ENCODE measurements around the gene RGS6.

Gene RGS6

DNA sequence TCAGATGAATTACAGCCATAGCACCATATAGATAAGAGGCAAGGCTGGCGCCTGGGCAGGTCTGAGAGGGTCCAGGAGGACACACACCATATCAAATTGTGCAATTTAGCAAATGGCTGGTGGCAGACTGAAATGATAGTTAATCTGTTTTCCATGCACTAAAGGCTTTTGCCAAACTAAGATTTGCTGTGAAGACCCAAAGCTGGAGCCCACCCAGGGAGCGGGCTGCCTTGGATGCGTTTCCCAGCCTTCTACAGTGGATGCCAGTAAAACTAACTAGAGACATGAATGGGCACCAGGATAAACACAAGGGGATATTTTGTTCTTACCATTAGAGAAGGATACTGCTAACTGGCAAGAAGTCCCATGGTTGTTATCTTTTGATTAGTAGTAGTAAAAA is 486.6 kb downstream of the RGS6 start:
- DNase-seq, result no peak

DNA sequence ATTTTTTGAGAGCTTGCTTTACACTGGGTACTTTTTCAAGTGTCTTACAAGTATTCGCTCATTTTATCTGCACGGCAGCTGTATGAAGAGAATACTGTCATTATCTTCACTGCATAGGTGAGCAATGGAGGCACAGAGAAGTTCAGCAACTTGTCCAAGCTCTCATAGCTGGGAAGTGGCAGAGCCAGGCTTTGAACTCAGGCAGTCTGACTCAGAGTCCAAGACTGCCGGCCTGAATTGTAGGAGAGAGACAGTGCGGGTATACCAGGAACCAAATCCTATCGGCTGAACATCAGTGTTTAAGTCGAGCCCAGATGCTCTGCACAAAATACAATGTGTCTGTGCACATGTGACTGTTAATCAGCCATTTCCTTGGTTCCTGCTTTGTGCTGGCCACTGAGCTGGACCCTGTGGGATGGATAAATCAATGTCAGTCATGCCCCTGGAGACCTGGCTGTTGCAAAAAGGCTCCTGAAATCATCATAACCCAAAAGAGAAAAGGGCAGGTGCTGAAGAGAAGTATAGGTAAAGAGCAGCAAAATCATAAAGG is 487.1 kb downstream of the RGS6 start:
- DNase-seq, result no peak

- DNase-seq, result peak; percentile 76
Measured at GRCh38 chr14:72420749-72421474, 488.7 kb downstream of the RGS6 start.

GRCh38 chr14:72423957-72424356 is 491.7 kb downstream of the RGS6 start:
- no peak for DNase-seq

DNA sequence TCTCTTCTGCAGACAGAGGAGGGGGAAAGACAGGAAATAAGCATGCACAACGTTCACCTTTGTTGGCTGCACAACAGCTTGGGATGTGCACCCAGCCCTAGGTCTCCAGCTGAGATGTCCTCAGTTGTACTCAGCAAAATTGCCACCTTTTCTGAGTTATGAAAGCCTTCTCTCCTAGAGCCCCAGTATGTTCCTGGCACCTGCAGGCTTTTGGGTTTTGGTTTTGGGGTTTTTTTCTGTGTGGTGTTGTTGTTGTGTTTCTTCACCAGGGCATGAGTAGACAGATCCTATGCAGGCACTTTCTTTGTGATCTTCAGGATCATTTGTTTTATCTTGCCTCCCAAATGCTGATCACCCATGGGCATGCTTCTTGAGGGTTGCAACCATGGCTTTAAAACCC is 498.2 kb downstream of the RGS6 start:
- DNase-seq, result no peak

GRCh38 chr14:72432748-72433147 is 500.5 kb downstream of the RGS6 start:
- no peak for DNase-seq

- no peak for DNase-seq
Measured at GRCh38 chr14:72433511-72433910, 501.3 kb downstream of the RGS6 start.

- no peak for DNase-seq
Measured at GRCh38 chr14:72434856-72435255, 502.6 kb downstream of the RGS6 start.

GRCh38 chr14:72439707-72440106 is 507.5 kb downstream of the RGS6 start:
- no peak for DNase-seq

DNA sequence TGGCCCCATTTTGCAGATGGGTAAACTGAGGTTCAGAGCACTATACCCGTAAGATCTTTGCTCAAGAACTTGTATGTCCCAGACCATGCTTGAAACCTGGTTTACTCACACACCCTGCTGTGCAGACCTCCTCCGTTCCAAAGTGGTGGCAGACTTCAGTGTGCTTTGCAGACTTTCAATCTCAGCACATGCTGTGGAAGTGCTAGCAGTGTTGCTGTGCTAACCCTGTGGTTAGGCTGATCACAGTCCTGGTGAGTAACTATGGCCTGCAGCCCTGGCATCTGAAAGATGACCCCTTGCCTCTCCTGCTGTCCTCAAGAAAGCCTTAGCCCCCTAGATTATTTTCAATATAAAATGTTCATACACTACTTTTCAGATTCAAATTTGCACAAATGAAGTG is 511.0 kb downstream of the RGS6 start:
- no peak for DNase-seq

- no peak for DNase-seq
Measured at GRCh38 chr14:72443991-72444441, 511.8 kb downstream of the RGS6 start.

DNA sequence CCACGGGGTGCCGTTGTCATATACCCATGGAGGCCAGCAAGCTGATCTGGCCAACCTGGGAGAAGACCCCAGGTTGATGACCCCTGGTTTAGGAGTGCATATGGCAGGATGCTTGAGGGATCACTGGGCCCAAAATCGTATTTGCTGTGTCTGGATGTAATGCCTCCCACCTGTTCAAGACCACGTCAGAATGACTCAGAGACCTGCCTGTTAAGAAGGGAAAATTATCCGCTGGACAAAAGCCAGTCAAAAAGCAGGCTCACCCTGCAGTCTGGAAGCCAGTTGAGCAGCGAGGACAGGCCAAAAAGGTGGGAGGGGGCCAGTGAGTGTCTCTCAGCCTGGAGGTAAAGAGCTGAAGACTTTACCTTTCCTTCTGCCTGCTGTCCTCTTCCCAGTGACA is 512.5 kb downstream of the RGS6 start:
- no peak for DNase-seq

GRCh38 chr14:72448212-72448611 is 516.0 kb downstream of the RGS6 start:
- DNase-seq, result no peak

- DNase-seq, result no peak
Measured at GRCh38 chr14:72450473-72451044, 518.3 kb downstream of the RGS6 start.

DNA sequence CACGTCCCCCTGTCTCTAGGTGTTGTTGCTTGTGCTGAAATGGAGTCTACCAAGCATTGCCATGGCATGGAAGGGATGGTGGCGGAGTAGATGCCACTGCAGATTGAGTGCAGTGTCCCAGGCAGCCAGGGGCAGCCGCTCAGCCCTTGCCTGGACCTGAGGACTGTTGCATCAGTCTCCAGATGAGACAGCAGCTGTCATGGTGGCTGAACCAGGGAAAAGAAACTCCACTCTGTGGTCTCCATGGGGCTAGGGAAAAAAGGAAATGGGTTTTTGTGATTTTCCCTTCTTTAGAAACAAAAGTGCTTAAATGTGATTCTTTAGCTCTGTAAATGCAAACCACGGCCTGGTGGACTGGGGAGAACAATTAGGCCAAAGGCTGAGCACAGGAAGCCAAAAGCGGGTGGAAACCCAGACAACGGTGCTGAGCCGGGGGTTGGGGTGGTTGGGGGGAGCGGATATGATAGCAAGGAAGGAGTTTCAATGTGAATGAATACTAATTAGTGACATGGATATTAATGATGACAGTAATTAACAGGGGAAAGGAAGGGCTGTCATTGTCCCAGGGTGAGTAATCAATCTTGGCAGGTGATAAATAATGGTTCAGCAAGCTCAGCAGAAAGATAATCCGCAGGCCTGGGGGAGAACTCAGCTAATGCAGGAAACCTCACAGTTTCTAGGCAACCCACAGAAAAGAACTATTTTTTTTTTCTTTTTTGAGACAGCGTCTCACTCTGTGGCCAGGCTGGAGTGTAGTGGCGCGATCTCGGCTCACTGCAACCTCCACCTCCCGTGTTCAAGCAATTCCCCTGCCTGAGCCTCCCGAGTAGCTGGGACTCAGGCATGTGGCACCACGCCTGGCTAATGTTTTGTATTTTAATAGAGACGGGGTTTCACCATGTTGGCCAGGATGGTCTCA is 519.1 kb downstream of the RGS6 start:
- peak; percentile 44 for DNase-seq

DNA sequence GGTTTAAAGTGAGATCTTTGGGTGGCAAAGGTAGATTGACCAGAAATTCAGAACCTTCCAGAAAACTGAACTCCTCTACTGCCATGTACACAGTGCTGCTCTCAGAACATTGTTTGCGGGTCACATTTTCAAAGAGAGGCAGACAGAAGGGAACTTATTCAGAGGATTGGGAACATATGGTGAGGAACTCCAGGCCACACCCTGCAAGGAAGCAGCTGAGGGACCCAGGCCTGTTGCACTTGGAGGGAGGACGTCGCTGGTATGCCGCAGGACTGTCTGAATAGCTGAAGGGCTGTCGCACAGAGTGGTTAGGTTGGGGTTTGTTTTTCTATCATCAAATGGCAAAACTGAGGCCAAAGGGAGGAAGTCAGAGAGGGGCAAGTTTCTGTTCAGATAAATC is 520.5 kb downstream of the RGS6 start:
- DNase-seq, result no peak

DNA sequence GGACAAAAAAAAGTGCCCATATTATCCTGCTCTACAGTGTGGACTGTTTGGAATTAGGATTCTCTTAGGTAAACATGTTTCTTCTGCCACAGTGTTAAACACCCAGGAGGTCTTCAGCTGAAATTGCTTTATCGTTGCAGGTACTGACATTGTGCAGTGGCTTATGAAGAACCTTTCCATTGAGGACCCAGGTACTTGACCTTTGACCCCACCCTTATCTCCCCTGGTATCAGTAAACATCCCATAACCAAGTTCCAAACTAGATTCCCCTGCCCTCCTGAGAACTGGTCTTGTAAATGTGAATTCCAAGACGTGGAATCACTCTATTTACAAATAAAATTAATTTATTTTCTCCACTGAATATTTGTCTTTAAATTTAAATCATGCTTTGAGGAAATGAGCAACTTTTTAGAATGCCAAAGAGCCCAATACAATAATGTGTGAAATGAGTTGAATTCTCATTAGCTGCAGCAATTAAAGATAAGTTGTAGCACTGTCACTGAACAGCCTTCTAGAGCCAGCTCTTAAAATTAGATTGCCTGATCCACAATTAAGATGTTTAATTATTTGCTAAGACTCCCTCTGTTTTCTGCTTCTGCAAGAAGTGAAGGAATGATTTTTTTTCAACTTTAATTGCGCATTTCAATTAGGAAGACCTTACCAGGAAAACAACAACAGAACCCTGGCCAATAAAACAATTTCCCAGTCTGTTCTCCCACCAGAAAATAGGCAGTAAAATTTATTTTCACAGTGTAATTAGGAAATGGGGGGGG is 522.3 kb downstream of the RGS6 start:
- DNase-seq, result no peak

GRCh38 chr14:72457641-72458040 is 525.4 kb downstream of the RGS6 start:
- DNase-seq, result no peak

GRCh38 chr14:72462056-72462455 is 529.8 kb downstream of the RGS6 start:
- no peak for DNase-seq

GRCh38 chr14:72463291-72463866 is 531.1 kb downstream of the RGS6 start:
- no peak for DNase-seq

DNA sequence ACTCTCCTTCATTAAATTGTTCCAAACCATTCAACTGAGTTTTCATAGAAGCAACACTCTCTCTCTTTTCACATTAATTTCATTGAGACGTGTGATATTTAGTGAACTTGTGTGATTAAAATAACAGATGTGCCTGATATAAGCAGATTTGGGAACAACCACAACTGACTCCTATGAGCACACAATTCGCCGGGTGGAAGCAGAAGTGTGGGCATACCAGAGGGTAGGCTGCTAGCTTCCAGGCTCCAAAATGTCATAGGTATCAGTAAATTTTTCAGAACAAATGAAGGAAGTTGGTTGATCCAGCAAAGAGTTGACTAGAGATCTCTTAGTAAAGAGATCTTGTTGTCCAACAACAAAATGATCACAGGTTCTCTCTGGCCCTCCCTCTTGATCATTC is 532.0 kb downstream of the RGS6 start:
- no peak for DNase-seq

DNA sequence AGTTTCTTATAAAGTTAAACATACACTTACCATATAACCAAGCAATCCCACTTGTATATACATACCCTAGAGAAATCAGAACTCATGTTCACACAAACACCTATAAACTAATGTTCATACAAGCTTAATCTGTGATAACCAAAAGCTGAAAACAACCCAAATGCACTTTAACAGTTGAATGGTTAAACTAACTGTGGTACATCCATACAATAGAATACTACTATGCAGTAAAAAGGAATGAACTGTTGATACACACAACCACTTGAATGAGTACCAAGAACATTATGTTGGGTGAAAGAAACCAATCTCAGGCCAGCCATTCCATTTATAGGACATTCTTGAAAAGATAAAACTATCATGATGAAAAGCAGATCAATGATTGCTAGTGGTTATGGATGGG is 534.1 kb downstream of the RGS6 start:
- no peak for DNase-seq

Data from left hindlimb (tissue), 1 donor.